ENCODE data around the gene SUPT7L. TPM values are rescaled to one million over a fixed set of nuclear protein-coding genes. Genes with fewer than 3 reads are reported as not detected.

The SUPT7L gene
- total RNA-seq, 2 experiments from 2014 or later, result 30.1 to 30.8 TPM

DNA sequence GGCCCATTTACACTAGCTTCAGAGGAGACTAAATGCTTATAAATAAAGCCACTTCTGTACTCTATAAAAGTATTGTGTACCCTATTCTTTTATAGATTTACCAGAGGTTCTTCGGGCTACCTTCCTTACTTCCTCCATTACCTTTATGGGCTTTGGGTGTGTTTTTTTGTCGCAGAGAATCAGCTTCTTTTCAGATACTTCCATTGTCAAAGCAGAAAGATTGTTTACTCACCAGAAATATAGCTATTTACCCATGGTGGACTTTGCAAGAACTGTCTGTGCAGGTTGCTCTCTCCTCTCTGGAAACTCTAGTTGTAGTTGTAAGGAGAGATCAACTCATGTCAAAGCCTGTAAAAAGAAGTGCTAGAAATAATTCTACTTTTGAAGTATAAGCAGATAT, 49.4 kb downstream of the SUPT7L start:
- POLR2A ChIA-PET, result interaction anchor here (0.6 kb wide), 1 partner anchor 77 kb away, joined by 3 read pairs; a partner anchor contains a TSS
- no peaks in the 10 kb centered on the region for H3K27me3 Mint-ChIP-seq (ENCODE audit: low read depth)
- no peak for DNase-seq
- no peaks in the 10 kb centered on the region for H3K4me1 Mint-ChIP-seq (ENCODE audit: low read depth)
- H3K4me3 Mint-ChIP-seq, result no peak overlapping the region
- no peak overlapping the region for H3K27ac Mint-ChIP-seq
- CTCF ChIA-PET, result no interaction called here
- ATAC-seq, result no peak
- H3K9me3 Mint-ChIP-seq (ENCODE audit: insufficient read depth), result no peaks in the 10 kb centered on the region
- peaks cover 56% of the 10 kb centered on the region for H3K36me3 Mint-ChIP-seq (ENCODE audit: low read depth)

- Mint-ChIP-seq H3K27ac (no peak overlapping the region), H3K36me3 (ENCODE audit: low read depth) (peaks cover 54% of the 10 kb centered on the region), H3K4me1 (ENCODE audit: low read depth) (no peaks in the 10 kb centered on the region), H3K9me3 (ENCODE audit: insufficient read depth) (no peaks in the 10 kb centered on the region), H3K27me3 (ENCODE audit: low read depth) (no peaks in the 10 kb centered on the region), H3K4me3 (no peak overlapping the region)
- DNase-seq (no peak), ATAC-seq (no peak)
- ChIA-PET POLR2A (no interaction called here), CTCF (no interaction called here)
Measured at GRCh38 chr2:27606611-27607010, 56.8 kb downstream of the SUPT7L start.

Other genes starting within 250 kb of the SUPT7L start
- gene NRBP1, start 235.0 kb downstream of the SUPT7L start, total RNA-seq, result 10 to 100 TPM; 91.2 to 91.3 TPM
- gene KRTCAP3, start 221.2 kb downstream of the SUPT7L start, total RNA-seq, result 1 to 10 TPM; 5.6 to 6.6 TPM
- gene IFT172, start 173.9 kb downstream of the SUPT7L start, total RNA-seq, result 10 to 100 TPM; 10.0 to 11.2 TPM
- not detected for gene FNDC4, start 168.4 kb downstream of the SUPT7L start, total RNA-seq
- gene GCKR, start 166.8 kb downstream of the SUPT7L start, total RNA-seq, result not detected
- 10 to 100 TPM; 37.0 to 39.0 TPM for gene ZNF512, start 80.6 kb downstream of the SUPT7L start, total RNA-seq
- 1 to 10 TPM; 1.5 to 1.6 TPM for gene CCDC121, start 34.6 kb downstream of the SUPT7L start, total RNA-seq
- 10 to 100 TPM; 39.7 to 41.4 TPM for gene GPN1, start 34.6 kb downstream of the SUPT7L start, total RNA-seq
- gene SLC4A1AP, start 275 bp upstream of the SUPT7L start, total RNA-seq, result 10 to 100 TPM; 24.2 to 25.2 TPM
- 10 to 100 TPM; 47.9 to 57.8 TPM for gene MRPL33, start 108.1 kb upstream of the SUPT7L start, total RNA-seq
- gene RBKS, start 226.8 kb upstream of the SUPT7L start, total RNA-seq, result 1 to 10 TPM; 1.5 to 1.6 TPM
- gene BABAM2, start 227.1 kb upstream of the SUPT7L start, total RNA-seq, result 10 to 100 TPM; 47.0 to 49.0 TPM

Measured in activated CD8-positive, alpha-beta T cell treated with anti-CD3 and anti-CD28 coated beads, Interleukin-2, amount 10 ng/mL, durations not matched to agents 7 days and 5 days (primary cell).